Measurements from ENCODE around the gene DPP6. TPM values are rescaled to one million over a fixed set of nuclear protein-coding genes. Genes with fewer than 3 reads are reported as not detected.

Gene DPP6
- total RNA-seq, 2 experiments from 2014 or later: not detected

DNA sequence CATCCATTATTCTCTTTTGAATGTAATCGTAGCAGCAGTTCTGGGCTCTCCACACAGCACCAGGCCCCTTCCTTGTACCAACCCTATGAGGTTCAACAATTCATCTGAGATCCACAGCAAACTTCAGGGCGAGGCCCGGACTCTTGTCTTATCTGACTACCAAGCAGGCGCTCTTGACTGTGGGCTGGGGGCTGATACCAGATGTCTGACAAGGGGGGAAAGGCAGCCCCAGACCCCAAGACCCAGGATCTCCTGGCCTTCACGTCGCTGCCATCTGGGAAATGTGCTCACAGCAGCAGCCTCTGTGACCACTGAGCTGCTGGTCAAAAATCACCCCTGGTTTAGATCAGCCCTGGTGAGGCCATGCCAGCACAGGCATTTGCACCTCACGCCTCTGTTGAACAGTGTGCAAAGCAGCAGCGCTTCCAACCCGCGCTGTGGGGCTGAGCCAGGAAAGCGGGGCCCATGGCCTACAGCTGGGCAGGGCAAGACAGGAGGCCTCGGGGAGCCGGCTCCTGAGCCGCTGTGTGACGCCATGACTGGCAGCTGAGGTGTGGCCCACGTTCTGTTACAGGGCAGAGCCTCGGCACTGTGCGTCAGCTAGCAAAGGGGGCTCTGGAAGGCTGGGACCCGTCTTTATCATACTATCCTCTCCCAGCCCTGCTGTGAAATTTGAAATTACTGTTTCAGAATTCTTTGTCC lies 806.8 kb downstream of the DPP6 start:
- CTCF ChIA-PET (ENCODE audit: unreplicated experiment): no interaction called here
- POLR2A ChIA-PET: no interaction called here

DNA sequence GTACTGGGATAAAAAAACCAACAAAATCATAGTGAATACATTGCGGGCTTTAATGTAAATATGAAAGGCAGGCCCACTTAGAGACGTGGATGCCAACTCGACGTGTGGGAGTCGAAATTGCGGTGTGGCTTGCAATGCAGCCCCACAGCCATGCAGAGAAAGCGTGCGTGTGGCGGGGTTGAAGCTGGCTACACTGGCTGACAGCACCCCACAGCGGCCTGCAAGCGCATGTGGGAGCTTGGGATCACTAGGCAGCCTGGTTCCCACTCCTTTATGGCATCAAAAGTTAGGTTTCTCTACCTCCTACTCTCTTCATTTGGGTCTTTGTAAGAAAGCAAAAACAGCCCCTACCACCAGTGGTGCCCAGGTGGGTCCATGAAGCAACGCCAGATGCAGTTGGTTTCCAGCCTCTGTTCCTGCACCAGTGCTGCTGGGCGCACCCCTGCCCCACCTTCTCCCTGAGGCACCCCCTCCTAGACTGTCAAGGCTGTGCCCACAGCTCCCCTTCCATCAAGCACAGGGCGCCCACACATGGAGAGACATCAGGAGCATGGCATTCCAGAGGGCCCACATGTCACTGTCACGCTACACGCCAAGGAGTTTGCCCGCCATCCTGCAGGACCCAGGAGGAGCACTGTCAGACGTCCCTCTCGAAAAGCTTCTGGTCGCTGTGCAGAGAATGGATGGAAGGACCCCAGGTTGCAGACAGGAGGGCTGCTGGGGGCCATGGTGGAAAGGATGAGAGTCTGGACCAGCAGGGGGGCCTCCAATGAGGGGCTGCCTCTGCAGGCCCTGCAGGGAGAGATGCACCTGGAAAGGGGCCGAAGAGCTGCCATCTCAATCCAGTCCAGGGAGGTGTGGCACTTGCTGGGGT lies 807.8 kb downstream of the DPP6 start:
- Histone ChIP-seq H3K36me3 (ENCODE audit: insufficient read depth, low read length) (no peaks in the 10 kb centered on the region), H3K4me2 (ENCODE audit: low read length) (no peak overlapping the region), H3K4me3 (ENCODE audit: low read depth, low read length, poor library complexity, severe bottlenecking) (no peak overlapping the region), H3K9me2 (ENCODE audit: insufficient read depth, low read length) (no peaks in the 10 kb centered on the region), H3K9me3 (ENCODE audit: low read length) (no peaks in the 10 kb centered on the region), H3K4me1 (ENCODE audit: insufficient read depth, low read length, poor library complexity, severe bottlenecking) (no peaks in the 10 kb centered on the region), H2AFZ (ENCODE audit: low read length) (no peak overlapping the region), H3K79me2 (ENCODE audit: insufficient read depth, low read depth, low read length) (no peaks in the 10 kb centered on the region), H4K20me1 (ENCODE audit: insufficient read depth, low read length) (no peaks in the 10 kb centered on the region), H3K27ac (ENCODE audit: low read depth, low read length, poor library complexity, severe bottlenecking) (no peak overlapping the region)
- BruUV-seq (replicated peaks): no TSS peak
- no peak for TF ChIP-seq EZH2phosphoT487 (IDR thresholded peaks at IDR 0.05; ENCODE audit: borderline replicate concordance, low read depth, low read length)
- TF ChIP-seq, protein P1, sequence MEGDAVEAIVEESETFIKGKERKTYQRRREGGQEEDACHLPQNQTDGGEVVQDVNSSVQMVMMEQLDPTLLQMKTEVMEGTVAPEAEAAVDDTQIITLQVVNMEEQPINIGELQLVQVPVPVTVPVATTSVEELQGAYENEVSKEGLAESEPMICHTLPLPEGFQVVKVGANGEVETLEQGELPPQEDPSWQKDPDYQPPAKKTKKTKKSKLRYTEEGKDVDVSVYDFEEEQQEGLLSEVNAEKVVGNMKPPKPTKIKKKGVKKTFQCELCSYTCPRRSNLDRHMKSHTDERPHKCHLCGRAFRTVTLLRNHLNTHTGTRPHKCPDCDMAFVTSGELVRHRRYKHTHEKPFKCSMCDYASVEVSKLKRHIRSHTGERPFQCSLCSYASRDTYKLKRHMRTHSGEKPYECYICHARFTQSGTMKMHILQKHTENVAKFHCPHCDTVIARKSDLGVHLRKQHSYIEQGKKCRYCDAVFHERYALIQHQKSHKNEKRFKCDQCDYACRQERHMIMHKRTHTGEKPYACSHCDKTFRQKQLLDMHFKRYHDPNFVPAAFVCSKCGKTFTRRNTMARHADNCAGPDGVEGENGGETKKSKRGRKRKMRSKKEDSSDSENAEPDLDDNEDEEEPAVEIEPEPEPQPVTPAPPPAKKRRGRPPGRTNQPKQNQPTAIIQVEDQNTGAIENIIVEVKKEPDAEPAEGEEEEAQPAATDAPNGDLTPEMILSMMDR (conservative IDR thresholded peaks at IDR 0.05; ENCODE audit: low read length): no peak
- DNase-seq (ENCODE audit: low spot score): no peak
- intact Hi-C loops (cut with micrococcal nuclease; ENCODE audit: unreplicated experiment): no loop called here
- ChIA-PET CTCF (ENCODE audit: unreplicated experiment) (no interaction called here), POLR2A (interaction anchor here (0.8 to 1.1 kb wide), 2 partner anchors 25 to 853 kb away, joined by 3 to 4 read pairs; no protein-coding TSS in a partner anchor)

More for the DNA sequence above, 806.8 kb downstream of the DPP6 start:
- Histone ChIP-seq H3K27ac (ENCODE audit: low read depth, low read length, poor library complexity, severe bottlenecking) (no peak overlapping the region), H3K9me3 (ENCODE audit: low read length) (no peaks in the 10 kb centered on the region), H3K36me3 (ENCODE audit: insufficient read depth, low read length) (no peaks in the 10 kb centered on the region), H3K4me1 (ENCODE audit: insufficient read depth, low read length, poor library complexity, severe bottlenecking) (no peaks in the 10 kb centered on the region), H2AFZ (ENCODE audit: low read length) (no peak overlapping the region), H3K4me2 (ENCODE audit: low read length) (no peak overlapping the region), H3K9me2 (ENCODE audit: insufficient read depth, low read length) (no peaks in the 10 kb centered on the region), H3K4me3 (ENCODE audit: low read depth, low read length, poor library complexity, severe bottlenecking) (no peak overlapping the region), H3K79me2 (ENCODE audit: insufficient read depth, low read depth, low read length) (no peaks in the 10 kb centered on the region), H4K20me1 (ENCODE audit: insufficient read depth, low read length) (no peaks in the 10 kb centered on the region)
- TF ChIP-seq EZH2phosphoT487 (IDR thresholded peaks at IDR 0.05; ENCODE audit: borderline replicate concordance, low read depth, low read length): no peak
- TF ChIP-seq, protein P1 (conservative IDR thresholded peaks at IDR 0.05; ENCODE audit: low read length): no peak
- intact Hi-C loops (cut with micrococcal nuclease; ENCODE audit: unreplicated experiment): no loop called here
- DNase-seq (ENCODE audit: low spot score): no peak
- BruUV-seq (replicated peaks): no TSS peak
